ENCODE measurements around the gene ZNF322. TPM values are rescaled to one million over a fixed set of nuclear protein-coding genes. Genes with fewer than 3 reads are reported as not detected.
"Not testable (repeated sequence)": the region's sequence is repeated elsewhere in the genome, so short reads cannot be mapped to it uniquely, and the experiment has no call there.

The ZNF322 gene, protein sequence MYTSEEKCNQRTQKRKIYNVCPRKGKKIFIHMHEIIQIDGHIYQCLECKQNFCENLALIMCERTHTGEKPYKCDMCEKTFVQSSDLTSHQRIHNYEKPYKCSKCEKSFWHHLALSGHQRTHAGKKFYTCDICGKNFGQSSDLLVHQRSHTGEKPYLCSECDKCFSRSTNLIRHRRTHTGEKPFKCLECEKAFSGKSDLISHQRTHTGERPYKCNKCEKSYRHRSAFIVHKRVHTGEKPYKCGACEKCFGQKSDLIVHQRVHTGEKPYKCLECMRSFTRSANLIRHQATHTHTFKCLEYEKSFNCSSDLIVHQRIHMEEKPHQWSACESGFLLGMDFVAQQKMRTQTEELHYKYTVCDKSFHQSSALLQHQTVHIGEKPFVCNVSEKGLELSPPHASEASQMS
- total RNA-seq: 9.1 and 12.1 TPM in 2 replicates

DNA sequence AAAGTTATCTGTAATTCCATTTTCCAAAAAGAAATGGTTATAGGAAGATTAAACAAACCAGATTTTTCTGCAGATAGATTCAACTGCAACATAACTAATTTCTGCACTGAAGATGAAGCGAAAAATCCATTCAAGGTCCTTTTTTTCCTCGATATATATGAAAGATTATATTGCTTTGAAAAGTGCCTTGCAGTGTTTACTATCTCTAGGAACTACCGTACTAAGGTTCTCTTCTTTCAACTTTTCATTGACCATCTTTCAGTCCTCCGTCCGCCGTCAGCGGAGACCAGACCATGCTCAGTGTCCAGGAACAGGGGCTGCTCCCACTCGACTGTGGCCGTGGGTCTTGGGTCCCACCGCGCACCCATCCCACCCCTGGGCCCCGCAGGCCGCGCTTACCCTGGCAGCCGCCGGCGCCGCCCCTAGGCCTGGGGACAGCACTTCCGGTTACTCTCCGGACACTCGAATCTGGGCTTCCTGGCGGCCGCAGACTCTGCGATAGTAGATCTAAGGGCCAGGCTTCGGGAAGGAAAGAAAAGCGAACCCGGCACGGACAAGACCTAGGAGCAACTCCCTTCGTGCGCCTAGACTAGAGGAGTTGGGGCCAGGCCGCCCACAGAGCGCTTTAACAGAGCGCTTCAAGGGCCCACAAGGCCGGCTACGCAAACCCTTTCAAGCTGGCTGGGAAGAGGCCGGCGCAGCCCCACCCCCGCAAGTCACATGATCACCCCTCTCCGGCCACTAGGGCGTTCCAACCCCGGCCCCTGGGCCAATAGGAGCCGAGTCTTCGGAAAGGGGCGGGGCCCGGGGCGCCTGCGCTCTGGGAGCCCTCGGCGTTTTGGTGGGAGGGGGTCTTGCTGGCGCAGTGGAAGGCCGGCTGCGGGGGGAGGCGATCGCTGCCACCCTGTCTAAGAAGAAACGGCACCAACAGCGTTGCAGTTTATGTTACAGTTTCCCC, at the start of gene ZNF322:
Gene ZNF322, minus strand, starts transcription at position 705 of the 958 bp plus-strand sequence. CDS start 21,193 bp downstream, outside the sequence.
- intact Hi-C loops (cut with micrococcal nuclease): loop anchor here (1.0 kb wide), 1 partner anchor 52 kb away; no protein-coding TSS in a partner anchor

- intact Hi-C loops (cut with micrococcal nuclease): not testable (repeated sequence)
Measured at GRCh38 chr6:26705780-26706179, 46.2 kb upstream of the ZNF322 start.

GRCh38 chr6:26705352-26705751, 45.8 kb upstream of the ZNF322 start:
- intact Hi-C loops (cut with micrococcal nuclease): not testable (repeated sequence)

DNA sequence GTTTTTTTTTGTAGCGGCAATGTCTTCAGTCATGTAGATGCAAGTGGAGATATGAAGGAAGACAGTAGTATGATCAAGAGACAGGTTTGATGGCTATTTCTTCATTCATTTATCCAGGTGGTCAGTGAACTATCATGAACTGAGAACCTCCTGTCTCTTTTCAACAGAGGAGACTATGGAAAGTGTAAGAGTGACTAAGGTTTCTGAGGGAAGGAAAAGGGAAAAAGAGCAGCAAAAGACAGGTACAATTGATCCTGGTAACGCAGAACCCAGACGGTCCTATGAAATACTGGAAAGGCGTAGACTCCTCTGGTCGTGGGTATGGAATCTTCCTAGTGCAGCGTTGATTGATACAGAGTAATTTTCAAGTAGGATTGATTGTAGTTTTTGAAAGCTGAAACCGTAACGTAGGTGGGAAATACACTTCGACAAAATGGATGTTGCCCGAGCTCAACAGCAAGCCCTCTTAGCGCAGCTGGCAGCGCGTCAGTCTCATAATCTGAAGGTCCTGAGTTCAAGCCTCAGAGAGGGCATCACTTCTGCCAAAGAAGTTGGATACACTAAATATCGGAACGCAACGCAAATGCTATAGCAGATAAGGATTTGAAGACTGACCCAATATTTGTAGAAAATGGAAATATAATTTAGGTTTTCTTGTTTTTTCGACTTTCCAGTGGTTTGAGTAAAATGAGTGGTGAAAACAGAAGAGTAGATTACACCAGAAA, 41.6 kb upstream of the ZNF322 start:
- intact Hi-C loops (cut with micrococcal nuclease): not testable (repeated sequence)

GRCh38 chr6:26697496-26697895, 38.0 kb upstream of the ZNF322 start:
- intact Hi-C loops (cut with micrococcal nuclease): not testable (repeated sequence)

GRCh38 chr6:26689324-26689947, 29.9 kb upstream of the ZNF322 start:
- intact Hi-C loops (cut with micrococcal nuclease): not testable (repeated sequence)

- intact Hi-C loops (cut with micrococcal nuclease): not testable (repeated sequence)
Measured at GRCh38 chr6:26682435-26683042, 23.0 kb upstream of the ZNF322 start.

DNA sequence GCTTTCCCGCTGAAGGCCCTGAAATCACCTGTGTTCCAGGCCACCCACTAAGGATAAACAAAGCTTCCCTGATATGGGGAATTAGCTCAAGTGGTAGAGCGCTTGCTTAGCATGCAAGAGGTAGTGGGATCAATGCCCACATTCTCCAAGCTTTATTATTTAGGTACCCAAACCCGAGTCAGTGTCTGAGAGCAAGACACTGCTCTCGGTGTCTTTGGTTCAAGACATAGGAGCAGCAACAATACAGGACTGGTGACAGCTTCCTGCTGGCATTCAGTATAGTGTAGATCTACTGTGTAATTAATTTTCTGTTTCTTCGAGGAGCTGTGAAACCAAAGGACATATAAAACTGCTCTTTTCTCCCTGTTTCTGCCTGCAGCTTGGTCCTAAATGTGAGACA, 13.7 kb upstream of the ZNF322 start:
- intact Hi-C loops (cut with micrococcal nuclease): not testable (repeated sequence)

- intact Hi-C loops (cut with micrococcal nuclease): not testable (repeated sequence)
Measured at GRCh38 chr6:26670558-26670957, 11.0 kb upstream of the ZNF322 start.

- intact Hi-C loops (cut with micrococcal nuclease): not testable (repeated sequence)
Measured at GRCh38 chr6:26670003-26670402, 10.5 kb upstream of the ZNF322 start.

DNA sequence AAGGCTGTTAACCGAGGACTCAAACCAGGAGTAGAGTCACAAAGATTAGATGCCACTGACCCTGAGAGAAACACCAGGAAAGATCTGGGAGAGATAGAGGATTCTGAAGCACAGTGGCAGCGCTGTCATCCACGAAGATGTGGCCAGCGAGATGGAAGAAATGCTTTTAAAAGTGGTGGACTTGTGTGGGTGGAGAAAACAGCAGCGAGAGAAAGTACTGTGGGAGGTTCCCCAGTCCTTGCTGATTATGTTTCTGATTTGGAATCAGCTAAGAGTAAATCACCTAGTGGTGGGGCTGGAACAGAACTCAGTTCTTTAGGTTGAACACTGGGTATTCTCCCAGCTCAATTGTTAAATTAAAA, 435 bp upstream of the ZNF322 start:
- intact Hi-C loops (cut with micrococcal nuclease): loop anchor here (1.0 kb wide), 2 partner anchors 53 to 64 kb away; partner anchors contain the start of gene ABT1

GRCh38 chr6:26657256-26657655, 2.3 kb downstream of the ZNF322 start:
- intact Hi-C loops (cut with micrococcal nuclease): no loop called here

DNA sequence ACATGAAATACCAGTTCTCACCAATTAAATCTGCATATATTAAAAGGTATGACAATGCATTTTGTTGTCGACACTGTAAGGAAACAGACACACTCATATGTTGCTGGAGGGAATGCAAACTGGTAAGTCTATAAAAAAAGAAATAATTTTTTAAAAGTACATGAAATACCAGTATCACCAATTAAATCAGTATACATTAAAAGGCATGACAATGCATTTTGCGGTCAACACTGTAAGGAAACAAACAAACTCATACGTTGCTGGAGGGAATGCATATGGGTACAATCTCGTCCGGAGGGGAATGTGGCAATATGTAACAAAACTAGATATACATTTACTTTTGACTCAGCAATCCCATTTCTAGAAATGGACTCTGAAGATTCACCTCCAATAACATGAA, 6.5 kb downstream of the ZNF322 start:
- intact Hi-C loops (cut with micrococcal nuclease): no loop called here

- intact Hi-C loops (cut with micrococcal nuclease): no loop called here
Measured at GRCh38 chr6:26651133-26651781, 8.3 kb downstream of the ZNF322 start.

DNA sequence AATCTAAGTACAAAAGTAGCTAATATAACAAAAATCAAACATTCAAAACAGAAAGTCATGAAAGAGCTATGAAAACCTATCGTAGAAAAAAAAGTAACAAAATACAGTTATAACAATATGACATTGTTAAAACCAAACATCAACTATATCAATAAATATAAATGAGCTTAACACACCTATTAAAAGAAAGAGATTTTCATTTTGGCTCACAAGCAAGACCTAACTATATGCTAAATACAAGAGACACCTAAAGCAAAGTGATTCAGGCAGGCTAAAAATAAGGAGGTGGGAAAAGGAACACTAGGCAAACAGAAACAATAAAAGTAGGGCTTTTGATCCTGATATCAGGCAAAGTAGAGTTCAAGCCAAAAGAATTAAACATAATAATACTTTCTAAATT, 13.5 kb downstream of the ZNF322 start:
- intact Hi-C loops (cut with micrococcal nuclease): no loop called here

- intact Hi-C loops (cut with micrococcal nuclease): no loop called here
Measured at GRCh38 chr6:26640806-26641205, 18.7 kb downstream of the ZNF322 start.

DNA sequence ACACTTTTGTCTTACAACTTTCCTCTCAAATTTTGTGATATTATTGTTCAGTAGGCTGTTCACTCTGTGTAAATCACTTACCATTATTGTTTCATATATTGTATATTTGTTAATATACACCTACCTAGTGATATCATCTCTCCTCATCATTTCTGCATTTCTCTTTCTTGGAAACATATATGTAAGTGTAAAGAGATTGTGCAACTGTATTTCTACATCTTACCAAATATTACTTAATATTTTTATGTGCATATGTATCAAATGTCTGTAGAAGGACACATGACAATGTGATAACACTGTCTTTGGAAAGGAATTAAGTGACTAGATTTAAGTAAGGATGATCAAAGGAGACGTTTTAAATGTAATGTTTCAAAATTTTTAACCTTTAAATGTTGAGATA, 30.2 kb downstream of the ZNF322 start:
- intact Hi-C loops (cut with micrococcal nuclease): no loop called here

DNA sequence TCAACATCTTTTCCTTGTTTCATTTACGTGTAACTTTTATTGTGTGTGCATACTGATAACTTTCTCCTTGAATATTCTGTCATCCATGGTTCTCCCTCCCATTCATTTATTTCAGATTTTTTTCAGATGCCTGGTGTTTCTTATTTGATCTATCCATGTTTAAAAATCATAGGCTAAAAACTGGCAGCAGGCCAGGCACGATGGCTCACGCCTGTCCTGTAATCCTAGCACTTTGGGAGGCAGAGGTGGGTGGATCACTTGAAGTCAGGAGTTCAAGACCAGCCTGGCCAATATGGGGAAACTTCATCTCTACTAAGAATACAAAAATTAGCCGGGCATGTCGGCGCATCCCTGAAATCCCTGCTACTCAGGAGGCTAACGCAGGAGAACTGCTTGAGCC, 31.7 kb downstream of the ZNF322 start:
- intact Hi-C loops (cut with micrococcal nuclease): no loop called here

GRCh38 chr6:26624557-26624956, 35.0 kb downstream of the ZNF322 start:
- intact Hi-C loops (cut with micrococcal nuclease): no loop called here

GRCh38 chr6:26623339-26623859, 36.1 kb downstream of the ZNF322 start:
- intact Hi-C loops (cut with micrococcal nuclease): no loop called here
